HG03575 (cell line): ENCODE results near the gene EFCAB8.
"Not testable (repeated sequence)": the region's sequence is repeated elsewhere in the genome, so short reads cannot be mapped to it uniquely, and the experiment has no call there.

Experiments used
- ATAC-seq: cut with Tn5 transposase; IDR thresholded peaks from one replicate; pipeline ENCODE4 v1.9.1; 2021; ENCODE audit not compliant: unreplicated experiment, insufficient number of reproducible peaks, low FRiP score; ENCODE audit errors: extremely low read depth

The EFCAB8 gene

GRCh38 chr20:32839227-32839981 lies 19.3 kb upstream of the EFCAB8 start:
- no peak for ATAC-seq

- no peak for ATAC-seq
These were observed 18.8 kb upstream of the EFCAB8 start for GRCh38 chr20:32839982-32840285.

- ATAC-seq: no peak
These were observed 17.5 kb upstream of the EFCAB8 start for GRCh38 chr20:32841174-32841573.

- ATAC-seq: no peak
These were observed 17.1 kb upstream of the EFCAB8 start for GRCh38 chr20:32841632-32842031.

- no peak for ATAC-seq
These were observed 15.8 kb upstream of the EFCAB8 start for GRCh38 chr20:32842688-32843524.

GRCh38 chr20:32845786-32846185 lies 12.9 kb upstream of the EFCAB8 start:
- ATAC-seq: no peak

- ATAC-seq: no peak
These were observed 11.9 kb upstream of the EFCAB8 start for GRCh38 chr20:32846852-32847251.

- ATAC-seq: no peak
These were observed 10.8 kb upstream of the EFCAB8 start for GRCh38 chr20:32847964-32848363.

- no peak for ATAC-seq
These were observed 9.9 kb upstream of the EFCAB8 start for GRCh38 chr20:32848846-32849245.

GRCh38 chr20:32849577-32849976 lies 9.1 kb upstream of the EFCAB8 start:
- no peak for ATAC-seq

GRCh38 chr20:32855387-32855786 lies 3.3 kb upstream of the EFCAB8 start:
- ATAC-seq: no peak

GRCh38 chr20:32858189-32858588 lies 534 bp upstream of the EFCAB8 start:
- ATAC-seq: no peak

GRCh38 chr20:32861446-32861845 lies 2.7 kb downstream of the EFCAB8 start:
- no peak for ATAC-seq

- ATAC-seq: no peak
These were observed 10.8 kb downstream of the EFCAB8 start for GRCh38 chr20:32869562-32869961.

GRCh38 chr20:32870526-32870925 lies 11.8 kb downstream of the EFCAB8 start:
- not testable (repeated sequence) for ATAC-seq

GRCh38 chr20:32870985-32871384 lies 12.3 kb downstream of the EFCAB8 start:
- ATAC-seq: no peak

GRCh38 chr20:32871627-32872160 lies 13.0 kb downstream of the EFCAB8 start:
- ATAC-seq: no peak

- ATAC-seq: no peak
These were observed 13.5 kb downstream of the EFCAB8 start for GRCh38 chr20:32872266-32872665.

GRCh38 chr20:32875673-32876072 lies 16.9 kb downstream of the EFCAB8 start:
- no peak for ATAC-seq

GRCh38 chr20:32877507-32877906 lies 18.8 kb downstream of the EFCAB8 start:
- no peak for ATAC-seq
